HCT116 (cell line): ENCODE data around the gene GID4. TPM values are rescaled to one million over a fixed set of nuclear protein-coding genes. Genes with fewer than 3 reads are reported as not detected.

Experiments used
- ATAC-seq: fragments of 200-7000 bp; cut with Tn5 transposase; 2 replicates; pipeline ENCODE4 v1.9.1; 2020; ENCODE audit warnings: mild to moderate bottlenecking, moderate library complexity
- BruUV-seq: library from RNA; stranded (reverse); fragments of 400-500 nt; replicated peaks from 2 replicates; lab custom pipeline; 2021; lab: Mats Ljungman, UMichigan
- CTCF ChIA-PET: fragments of 300-600 bp; sonication (Branson Sonifier 250); formaldehyde crosslinking; loops from one replicate; lab custom pipeline; 2021; ENCODE audit warnings: antibody characterized with exemption; lab: Charles Lee
- POLR2A ChIA-PET: fragments of 300-600, 350-600 bp; sonication (Branson Sonifier 250); formaldehyde crosslinking; loops from one replicate; lab custom pipeline; 2021; ENCODE audit warnings: antibody characterized with exemption; lab: Charles Lee
- RAD21 ChIA-PET, 2 experiments: fragments of 300-600 bp; sonication (Branson Sonifier 250); formaldehyde crosslinking; loops; one replicate each; lab custom pipeline; 2023; ENCODE audit warnings: low total read pairs in 2 of 2; ENCODE audit not compliant: uncharacterized antibody in 2 of 2, unreplicated experiment in 2 of 2, low non-redundant PET in 1 of 2; lab: Charles Lee
- DNase-seq: peaks from one replicate; pipeline ENCODE4 v3.0.0-alpha.2; 2010; ENCODE audit warnings: low read depth, low spot score
- H2AFZ ChIP-seq: fragments of 200-600 bp; shearing (Covaris generic), sonication (generic); 2 replicates; pipeline ENCODE4 v1.6.1; 2017; ENCODE audit warnings: low read depth, mixed run types, mixed read lengths, antibody characterized with exemption, low read length; ENCODE audit not compliant: poor library complexity, severe bottlenecking
- H3K27ac ChIP-seq: 2 replicates; pipeline ENCODE4 v1.5.1; 2012; ENCODE audit warnings: low read depth, low read length
- H3K27me3 ChIP-seq: fragments of 200-600 bp; sonication (generic); 2 replicates; pipeline ENCODE4 v1.6.1; 2016; ENCODE audit warnings: mixed run types, low read length, mixed read lengths; ENCODE audit not compliant: insufficient read depth
- H3K36me3 ChIP-seq, 2 experiments: fragments of 200-500 bp in 1 of 2; fragments of 200-600 bp in 1 of 2; sonication (Bioruptor generic) in 1 of 2; sonication (generic) in 1 of 2; 2 replicates each; pipeline versions ENCODE4 v1.5.1 to v1.6.1; 2014 to 2016; ENCODE audit warnings: low read length in 2 of 2, inconsistent platforms in 1 of 2, mixed read lengths in 1 of 2, mixed run types in 1 of 2; ENCODE audit not compliant: insufficient read depth in 2 of 2, control insufficient read depth in 1 of 2
- H3K4me1 ChIP-seq, 2 experiments: fragments of 200-600 bp in 1 of 2; sonication (generic) in 1 of 2; 2 replicates each; pipeline versions ENCODE4 v1.5.1 to v1.6.1; 2012 to 2017; ENCODE audit warnings: low read length in 2 of 2, inconsistent platforms in 1 of 2, mild to moderate bottlenecking in 1 of 2, mixed read lengths in 1 of 2, mixed run types in 1 of 2, moderate library complexity in 1 of 2; ENCODE audit not compliant: insufficient read depth in 2 of 2, control insufficient read depth in 1 of 2
- H3K4me2 ChIP-seq: fragments of 200-600 bp; sonication (generic); 2 replicates; pipeline ENCODE4 v1.6.1; 2017; ENCODE audit warnings: mixed run types, low read length, mixed read lengths
- H3K4me3 ChIP-seq, 2 experiments: fragments of 200-600 bp in 1 of 2; sonication (generic) in 1 of 2; replicated peaks in 1 of 2; 2 replicates each; pipeline ENCODE4 v1.5.1; 2011 to 2016; ENCODE audit warnings: low read length in 2 of 2, control low read depth in 1 of 2, low read depth in 1 of 2, mild to moderate bottlenecking in 1 of 2, mixed read lengths in 1 of 2, mixed run types in 1 of 2
- H3K79me2 ChIP-seq: fragments of 200-600 bp; sonication (generic); 2 replicates; pipeline ENCODE4 v1.6.1; 2017; ENCODE audit warnings: mild to moderate bottlenecking, mixed run types, low read length, moderate library complexity, mixed read lengths; ENCODE audit not compliant: insufficient read depth
- H3K9ac ChIP-seq: fragments of 200-600 bp; sonication (generic); 2 replicates; pipeline ENCODE4 v1.6.1; 2016; ENCODE audit warnings: low read length, mixed read lengths
- H3K9me2 ChIP-seq: fragments of 200-600 bp; sonication (generic), shearing (Covaris generic); 2 replicates; pipeline ENCODE4 v1.6.1; 2017; ENCODE audit warnings: mixed run types, mild to moderate bottlenecking, moderate library complexity; ENCODE audit not compliant: insufficient read depth
- H3K9me3 ChIP-seq, 2 experiments: fragments of 200-500 bp in 1 of 2; fragments of 200-600 bp in 1 of 2; sonication (Bioruptor generic) in 1 of 2; sonication (generic) in 1 of 2; 2 replicates each; pipeline ENCODE4 v1.6.1; 2014 to 2017; ENCODE audit warnings: low read length in 2 of 2, mixed read lengths in 2 of 2, inconsistent platforms in 1 of 2, low read depth in 1 of 2, mild to moderate bottlenecking in 1 of 2, mixed run types in 1 of 2, moderate library complexity in 1 of 2; ENCODE audit not compliant: control insufficient read depth in 1 of 2, insufficient read depth in 1 of 2
- H4K20me1 ChIP-seq: fragments of 200-600 bp; sonication (generic), shearing (Covaris generic); 2 replicates; pipeline ENCODE4 v1.6.1; 2017; ENCODE audit warnings: mixed run types, mild to moderate bottlenecking, moderate library complexity; ENCODE audit not compliant: insufficient read depth
- ATF3 ChIP-seq: IDR thresholded peaks from 2 replicates; pipeline ENCODE4 v1.6.1; 2012
- CTCF ChIP-seq, 3 experiments: fragments of 200-600 bp in 1 of 3; sonication (generic) in 1 of 3; IDR thresholded peaks in 2 of 3; conservative IDR thresholded peaks in 1 of 3; 2 replicates each; pipeline ENCODE4 v1.5.1; 2012 to 2017; ENCODE audit warnings: low read depth in 2 of 3, low read length in 2 of 3, antibody characterized with exemption in 1 of 3, borderline replicate concordance in 1 of 3, control low read depth in 1 of 3, mild to moderate bottlenecking in 1 of 3, mixed read lengths in 1 of 3, mixed run types in 1 of 3, moderate library complexity in 1 of 3; ENCODE audit not compliant: insufficient read depth in 1 of 3
- EGR1 ChIP-seq: IDR thresholded peaks from 2 replicates; pipeline ENCODE4 v1.6.1; 2012; ENCODE audit warnings: low read depth
- ELF1 ChIP-seq: IDR thresholded peaks from 2 replicates; pipeline ENCODE4 v1.6.1; 2012; ENCODE audit warnings: low read depth, borderline replicate concordance
- POLR2AphosphoS5 ChIP-seq: IDR thresholded peaks from 2 replicates; pipeline ENCODE4 v1.6.1; 2011; ENCODE audit warnings: mild to moderate bottlenecking, low read depth, low read length, moderate library complexity
- RAD21 ChIP-seq: IDR thresholded peaks from 2 replicates; pipeline ENCODE4 v1.6.1; 2012; ENCODE audit warnings: low read depth, mild to moderate bottlenecking
- SIN3A ChIP-seq: IDR thresholded peaks from 2 replicates; pipeline ENCODE4 v1.6.1; 2012; ENCODE audit warnings: low read depth
- SP1 ChIP-seq: IDR thresholded peaks from 2 replicates; pipeline ENCODE4 v1.6.1; 2012; ENCODE audit warnings: low read depth
- SRF ChIP-seq: IDR thresholded peaks from 2 replicates; pipeline ENCODE4 v1.6.1; 2012; ENCODE audit warnings: low read depth
- YY1 ChIP-seq: IDR thresholded peaks from 2 replicates; pipeline ENCODE4 v1.6.1; 2011; ENCODE audit warnings: low read length, low read depth, moderate library complexity, mild to moderate bottlenecking; ENCODE audit not compliant: insufficient replicate concordance; ENCODE audit errors: extremely low read depth
- ZFX ChIP-seq: fragments of 450-650 bp; IDR thresholded peaks from 2 replicates; pipeline ENCODE4 v1.6.1; 2017
- ZNF274 ChIP-seq: fragments of 200-500 bp; sonication (Bioruptor generic); IDR thresholded peaks from 2 replicates; pipeline ENCODE4 v1.6.1; 2014; ENCODE audit warnings: mild to moderate bottlenecking, low read depth, low read length, inconsistent platforms
- intact Hi-C: fragments of 100-400 bp; cut with micrococcal nuclease; formaldehyde crosslinking; loops from 2 replicates; pipeline ENCODE4 v1.10.0; 2022
- total RNA-seq: library from RNA; stranded (reverse); gene quantifications from one replicate; pipeline ENCODE4 v1.2.1, GENCODE V29; 2021; ENCODE audit not compliant: unreplicated experiment

Gene GID4
- total RNA-seq, 1 experiment from 2014 or later, result 10.8 TPM

GRCh38 chr17:18074566-18075272, 35.5 kb downstream of the GID4 start:
- H2AFZ ChIP-seq, result no peak overlapping the region
- no peaks in the 10 kb centered on the region for H4K20me1 ChIP-seq
- no peaks in the 10 kb centered on the region for H3K36me3 ChIP-seq
- no peaks in the 10 kb centered on the region for H3K9me3 ChIP-seq
- TF ChIP-seq ELF1 (no peak), SRF (no peak), CTCF (IDR thresholded peaks at IDR 0.05 in 2 of 3, conservative IDR thresholded peaks at IDR 0.05 in 1 of 3; ENCODE audit: borderline replicate concordance in 1 of 3, insufficient read depth in 1 of 3, low read depth in 2 of 3, low read length in 2 of 3) (no peak), SP1 (no peak), ZFX (no peak), POLR2AphosphoS5 (no peak), ZNF274 (no peak), ATF3 (no peak), YY1 (no peak), SIN3A (no peak), EGR1 (no peak), RAD21 (no peak)
- H3K9me2 ChIP-seq, result no peaks in the 10 kb centered on the region
- ChIA-PET RAD21 (no interaction called here), CTCF (no interaction called here), POLR2A (no interaction called here)
- 0 out of 4 replicates have a peak, but pooled peaks cover 0 to 3% of the 10 kb centered on the region in 2 experiments for H3K4me1 ChIP-seq
- no peak for DNase-seq
- no peak for ATAC-seq
- no peak overlapping the region for H3K27ac ChIP-seq
- no peak overlapping the region for H3K9ac ChIP-seq
- no TSS peak for BruUV-seq
- no peak overlapping the region for H3K4me2 ChIP-seq
- H3K27me3 ChIP-seq, result no peaks in the 10 kb centered on the region
- H3K79me2 ChIP-seq, result no peaks in the 10 kb centered on the region
- intact Hi-C loops, result no loop called here
- H3K4me3 ChIP-seq, result no peak overlapping the region
